IPS-NIHi11 (cell line): ENCODE results near the gene ESYT2.
"Not testable (repeated sequence)": the region's sequence is repeated elsewhere in the genome, so short reads cannot be mapped to it uniquely, and the experiment has no call there.

Experiments used
- DNase-seq: peaks from one replicate; pipeline ENCODE4 v3.0.0; 2012; ENCODE audit warnings: mixed read lengths, low spot score

ESYT2 gene

GRCh38 chr7:158723266-158723665 is 106.0 kb downstream of the ESYT2 start:
- DNase-seq: no peak

- no peak for DNase-seq
Measured at GRCh38 chr7:158722574-158723237, 106.6 kb downstream of the ESYT2 start.

DNA sequence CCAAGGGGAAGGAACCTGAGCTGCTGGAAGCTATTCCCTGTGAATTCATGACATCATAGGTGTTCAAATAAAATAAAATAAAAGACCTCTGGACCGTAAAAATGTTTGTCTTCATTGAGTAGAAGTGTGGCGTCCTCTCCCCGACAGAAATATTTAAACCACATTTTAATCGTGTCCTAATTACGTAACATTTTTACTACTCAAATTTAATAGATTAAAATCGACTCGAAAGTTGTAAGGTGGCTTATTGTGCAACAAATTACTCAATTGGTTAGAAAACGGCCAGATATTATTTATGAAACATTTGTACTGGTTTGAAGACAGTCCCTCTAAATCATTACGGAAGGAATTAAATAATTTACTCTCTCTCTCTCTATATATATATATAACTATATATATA is 109.2 kb downstream of the ESYT2 start:
- no peak for DNase-seq

DNA sequence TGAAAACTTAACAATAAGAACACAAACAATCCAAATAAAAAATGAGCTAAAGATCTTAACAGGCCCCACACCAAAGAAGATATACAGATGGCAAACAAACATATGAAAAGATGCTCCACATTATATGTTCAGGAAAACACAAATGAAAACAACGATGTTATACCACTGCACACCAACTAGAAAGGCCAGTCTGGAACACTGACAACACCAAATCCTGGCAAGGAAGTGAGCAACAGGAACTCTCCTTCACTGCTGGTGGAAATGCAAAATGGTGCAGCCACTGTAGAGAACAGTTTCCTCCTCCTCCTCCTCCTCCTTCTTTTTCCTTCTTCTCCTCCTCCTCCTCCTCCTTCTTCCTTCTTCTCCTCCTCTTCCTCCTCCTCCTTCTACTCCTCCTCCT is 112.5 kb downstream of the ESYT2 start:
- no peak for DNase-seq

DNA sequence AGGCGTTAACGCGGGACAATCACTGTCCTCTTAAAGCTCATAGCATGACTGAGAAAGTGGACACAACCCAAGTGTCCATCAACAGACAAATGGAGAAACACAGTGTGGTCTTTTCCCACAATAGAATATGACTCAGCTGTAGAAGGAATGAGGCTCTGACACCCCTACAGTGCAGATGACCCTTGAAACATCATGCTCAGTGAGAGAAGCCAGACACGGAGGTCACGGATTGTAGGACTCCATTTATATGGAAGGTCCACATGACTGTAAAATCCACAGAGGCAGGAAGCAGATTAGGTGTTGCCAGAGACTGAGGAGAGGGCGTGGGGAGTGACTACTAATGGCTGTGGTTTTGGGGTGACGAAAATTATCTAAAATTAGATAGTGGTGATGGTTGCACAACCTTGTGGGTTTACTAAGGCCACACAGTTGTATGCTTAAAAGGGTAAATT is 118.6 kb downstream of the ESYT2 start:
- no peak for DNase-seq

- DNase-seq: no peak
Measured at GRCh38 chr7:158707610-158708009, 121.7 kb downstream of the ESYT2 start.

DNA sequence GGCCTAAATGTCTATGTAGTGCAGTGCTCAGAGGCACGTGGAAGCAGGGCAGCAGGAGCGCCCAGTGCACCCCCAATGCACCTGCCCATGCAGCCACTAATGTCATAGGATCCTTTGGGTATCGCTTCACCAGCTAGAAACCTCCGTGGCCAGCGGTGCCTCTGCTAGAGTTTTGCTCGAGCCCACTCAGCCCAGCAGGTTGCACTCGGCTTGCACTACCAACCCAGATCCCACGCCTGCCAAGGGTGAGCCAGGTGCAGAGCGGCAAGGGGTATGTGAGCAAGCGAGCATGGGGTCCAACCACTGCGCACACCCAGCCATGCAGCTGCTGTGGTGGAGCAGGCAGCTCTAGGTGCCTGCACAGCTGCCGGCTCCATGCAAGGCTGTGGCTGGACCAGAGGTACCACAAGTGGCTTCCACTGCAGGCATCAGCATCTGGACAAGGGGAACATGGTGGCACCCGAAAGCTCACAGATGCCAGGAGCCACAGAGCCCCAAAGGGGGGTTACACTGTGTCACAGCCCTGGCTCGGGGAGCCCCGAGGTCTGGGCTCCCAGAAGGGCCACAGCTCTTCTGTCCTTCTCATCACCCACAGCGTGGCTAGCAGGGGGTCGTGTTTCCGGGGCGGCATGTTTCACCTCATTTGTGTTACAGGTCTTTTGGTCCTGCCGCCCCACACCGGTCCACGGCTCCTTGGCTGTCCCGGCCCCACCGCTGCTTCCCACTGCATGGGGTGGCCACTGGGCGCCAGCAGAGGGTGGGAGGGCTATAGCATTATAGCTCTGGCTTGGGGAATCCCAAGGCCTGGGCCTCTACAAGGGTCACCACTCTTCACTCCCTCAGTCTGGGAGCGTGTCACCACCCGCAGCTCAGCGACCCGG is 122.4 kb downstream of the ESYT2 start:
- DNase-seq: no peak

GRCh38 chr7:158706273-158706704 is 123.0 kb downstream of the ESYT2 start:
- no peak for DNase-seq

DNA sequence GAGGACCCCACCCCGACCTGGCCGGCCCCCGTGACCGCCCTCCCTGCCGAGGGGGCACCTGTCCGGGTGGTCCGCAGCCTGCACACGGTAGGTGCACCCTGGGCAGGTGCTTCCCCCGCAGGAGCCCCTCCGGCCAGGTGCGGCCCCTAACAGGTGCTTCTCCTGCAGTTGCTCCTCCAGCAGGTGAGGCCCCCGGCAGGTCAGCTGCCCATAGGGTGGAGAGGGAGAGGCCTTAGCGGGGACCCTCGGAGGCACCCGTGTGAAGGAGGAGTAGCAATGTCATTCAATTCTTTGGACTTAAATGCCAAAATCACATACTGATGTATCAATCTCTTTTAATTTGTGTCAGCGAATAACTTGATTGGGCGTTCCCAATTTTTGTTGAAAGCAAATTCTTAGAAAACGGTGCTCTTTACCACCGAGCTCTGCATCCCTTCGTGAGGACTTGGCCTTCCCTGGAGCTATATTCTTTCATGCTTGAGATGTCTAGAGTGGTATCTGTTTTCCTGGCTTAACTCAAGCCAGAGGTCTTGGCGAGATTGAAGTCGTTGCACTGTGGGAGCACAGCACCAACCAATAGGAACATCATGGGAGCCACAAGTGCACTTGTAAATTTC is 124.0 kb downstream of the ESYT2 start:
- no peak for DNase-seq

DNA sequence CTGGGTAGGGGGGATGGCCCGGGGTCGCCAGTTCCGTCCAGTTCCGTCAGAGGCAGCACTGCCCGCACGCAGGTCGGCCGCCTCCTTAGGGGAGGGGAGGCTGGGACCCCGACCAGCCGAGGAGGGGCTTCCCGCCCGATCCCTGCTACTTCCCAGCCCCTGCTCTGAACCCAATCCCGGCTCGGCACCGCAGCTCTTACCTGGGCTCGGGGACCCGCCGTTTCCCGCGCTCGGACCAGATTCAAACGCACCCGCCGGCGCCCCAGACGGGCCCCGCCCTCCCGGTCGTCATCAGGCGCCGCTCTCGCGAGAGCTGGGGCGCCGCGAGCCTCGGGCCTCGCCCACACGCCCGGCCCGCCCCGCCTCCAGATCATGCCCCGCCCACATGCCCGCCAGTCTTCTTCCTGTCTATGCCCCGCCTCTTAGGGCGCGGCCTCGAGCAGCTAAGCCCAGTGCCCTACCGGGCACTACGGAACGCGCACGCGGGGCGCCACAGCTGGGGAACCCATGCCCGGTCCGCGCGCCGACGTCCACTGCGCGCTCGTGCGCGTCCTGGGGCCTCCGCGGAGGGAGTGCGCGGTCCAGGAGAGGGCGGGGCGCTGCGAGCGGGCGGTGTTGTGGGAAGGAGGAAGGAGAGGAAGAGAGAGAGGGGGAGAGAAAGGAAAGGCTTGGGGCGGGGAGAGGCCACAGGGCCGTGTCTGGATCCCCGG is 124.6 kb downstream of the ESYT2 start, which contains the start of gene NCAPG2:
Gene NCAPG2 (minus strand): TSS at position 281 of the 710 bp plus-strand sequence. CDS start 2,905 bp downstream, outside the sequence.
- DNase-seq: peak; percentile 98

- not testable (repeated sequence) for DNase-seq
Measured at GRCh38 chr7:158703679-158704523, 125.4 kb downstream of the ESYT2 start.

GRCh38 chr7:158702944-158703343 is 126.4 kb downstream of the ESYT2 start:
- DNase-seq: no peak

GRCh38 chr7:158702196-158702595 is 127.1 kb downstream of the ESYT2 start:
- peak; percentile 64 for DNase-seq

GRCh38 chr7:158700008-158700407 is 129.3 kb downstream of the ESYT2 start:
- DNase-seq: no peak

DNA sequence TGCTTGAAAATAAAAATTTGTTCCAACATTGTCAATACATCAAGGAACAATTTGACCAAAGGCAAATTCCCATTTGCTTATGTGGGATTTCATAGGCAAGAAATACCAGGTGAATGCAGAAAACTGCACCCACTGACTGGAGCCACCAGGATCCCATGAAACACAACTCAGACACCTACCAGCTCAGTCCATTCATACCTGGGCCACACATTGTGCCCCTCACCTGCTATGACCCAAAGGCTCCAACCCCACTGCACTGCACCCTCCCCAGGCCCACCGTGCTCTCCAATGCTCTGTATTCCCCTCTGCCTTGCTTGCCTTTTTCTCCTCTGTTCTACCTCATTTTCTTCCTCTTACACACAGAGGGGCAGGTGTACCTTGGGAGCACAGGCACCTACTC is 130.0 kb downstream of the ESYT2 start:
- DNase-seq: no peak

DNA sequence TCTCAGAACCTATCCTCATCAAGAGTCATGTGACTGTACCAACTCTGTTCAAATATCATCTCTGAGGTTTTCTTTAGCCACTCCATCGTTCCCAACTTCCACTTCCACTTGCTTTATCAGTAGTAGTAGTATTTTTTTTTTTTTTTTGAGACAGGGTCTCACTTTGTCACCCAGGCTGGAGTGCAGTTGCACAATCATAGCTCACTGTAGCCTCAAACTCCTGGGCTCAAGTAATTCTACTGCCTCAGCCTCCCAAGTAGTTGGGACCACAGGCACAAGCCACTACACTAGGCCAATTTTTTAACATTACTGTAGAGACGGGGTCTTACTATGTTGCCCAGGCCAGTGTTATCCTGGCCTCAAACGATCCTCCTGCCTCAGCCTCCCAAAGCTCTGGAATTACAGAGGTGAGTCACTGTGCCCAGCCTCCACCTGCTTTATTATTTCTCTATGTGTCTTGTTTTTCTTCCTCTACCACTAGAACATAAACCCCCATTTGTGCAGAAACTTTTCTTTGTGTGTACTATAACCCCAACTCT is 130.6 kb downstream of the ESYT2 start:
- DNase-seq: no peak

GRCh38 chr7:158697597-158697996 is 131.7 kb downstream of the ESYT2 start:
- DNase-seq: not testable (repeated sequence)

GRCh38 chr7:158695726-158696452 is 133.4 kb downstream of the ESYT2 start:
- DNase-seq: peak; percentile 19

- DNase-seq: no peak
Measured at GRCh38 chr7:158695056-158695455, 134.3 kb downstream of the ESYT2 start.

GRCh38 chr7:158694650-158695049 is 134.7 kb downstream of the ESYT2 start:
- DNase-seq: no peak
